Measurements from ENCODE around the gene C1orf35. TPM values are rescaled to one million over a fixed set of nuclear protein-coding genes. Genes with fewer than 3 reads are reported as not detected.
A peak's percentile ranks its signal among the peaks of the same experiment; 100 is the strongest.

Gene C1orf35
- total and polyA plus RNA-seq, 2 of the 8 experiments (the other 6 are each of a cell fraction or from before 2014, with no cell fraction given), result 18.6 to 19.9 TPM

DNA sequence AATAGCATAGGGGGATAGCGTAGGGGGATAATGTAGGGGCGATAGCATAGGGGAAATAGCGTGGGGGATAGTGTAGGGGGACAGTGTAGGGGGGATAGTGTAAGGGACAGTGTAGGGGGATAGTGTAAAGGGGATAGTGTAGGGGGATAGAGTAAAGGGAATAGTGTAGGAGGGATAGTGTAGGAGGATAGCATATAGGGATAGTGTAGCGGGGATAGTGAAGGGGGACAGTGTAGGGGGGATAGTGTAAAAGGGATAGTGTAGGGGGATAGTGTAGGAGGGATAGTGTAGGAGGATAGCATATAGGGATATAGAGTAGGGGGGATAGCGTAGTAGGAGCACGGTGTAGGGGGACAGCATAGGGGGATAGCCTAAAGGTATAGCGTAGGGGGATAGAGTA lies 34.8 kb downstream of the C1orf35 start:
- Histone ChIP-seq H2BK120ac (replicated peaks; ENCODE audit: low read depth, low read length) (no peak overlapping the region), H3K27me3 (replicated peaks in 1 of 4; ENCODE audit: control insufficient read depth in 3 of 4, extremely low read depth in 1 of 4, insufficient read depth in 3 of 4, low read length in 3 of 4) (peaks cover 26 to 86% (median 81%) of the 10 kb centered on the region in 4 experiments), H3K18ac (ENCODE audit: extremely low read depth, low read length) (no peak overlapping the region), H3K36me3 (ENCODE audit: control insufficient read depth in 2 of 4, insufficient read depth in 4 of 4, low read length in 3 of 4) (no peaks in the 10 kb centered on the region), H3K14ac (ENCODE audit: insufficient read length) (no peak overlapping the region), H2BK5ac (ENCODE audit: low read depth, low read length) (no peak overlapping the region), H3K79me1 (ENCODE audit: low read depth, low read length) (no peaks in the 10 kb centered on the region), H2BK12ac (ENCODE audit: low read depth, low read length) (no peak overlapping the region), H3K9me3 (ENCODE audit: insufficient read depth in 2 of 2, low read depth in 1 of 2, low read length in 1 of 2) (no peaks in the 10 kb centered on the region), H4K8ac (ENCODE audit: extremely low read depth, insufficient read depth, low read length) (no peak overlapping the region), H3K79me2 (ENCODE audit: control insufficient read depth in 1 of 2, insufficient read depth in 2 of 2, low read length in 2 of 2) (no peaks in the 10 kb centered on the region), H3K23ac (ENCODE audit: insufficient read length) (no peak overlapping the region), H3K4me3 (ENCODE audit: extremely low read depth in 1 of 4, insufficient read depth in 2 of 4, low read depth in 3 of 4, low read length in 4 of 4) (no peak overlapping the region), H3K4me1 (replicated peaks in 1 of 4; ENCODE audit: control insufficient read depth in 3 of 4, insufficient read depth in 4 of 4, low read length in 3 of 4) (peaks cover 0 to 3% (median 0%) of the 10 kb centered on the region in 4 experiments; a peak in 1 of 7 replicates), H4K20me1 (replicated peaks in 1 of 2; ENCODE audit: control insufficient read depth in 1 of 2, insufficient read depth in 2 of 2, low read length in 2 of 2) (peaks cover 3 to 8% of the 10 kb centered on the region in 2 experiments), H3K27ac (ENCODE audit: low read depth, low read length) (no peak overlapping the region), H3K23me2 (ENCODE audit: low read depth, low read length) (peaks cover 26% of the 10 kb centered on the region; the same call in 1 of the 2 replicates), H3K4me2 (ENCODE audit: insufficient read depth in 1 of 2, low read depth in 2 of 2, low read length in 2 of 2) (no peak overlapping the region), H4K5ac (ENCODE audit: insufficient read length, low read depth, low read length) (no peak overlapping the region), H2BK15ac (ENCODE audit: low read length) (no peak overlapping the region), H2BK20ac (ENCODE audit: low read length) (no peak overlapping the region), H3K4ac (replicated peaks; ENCODE audit: insufficient read length, low read depth, low read length) (no peak overlapping the region), H3K56ac (replicated peaks; ENCODE audit: insufficient read length, low read depth, low read length) (no peak overlapping the region), H4K91ac (replicated peaks; ENCODE audit: insufficient read length, low read length) (no peak overlapping the region), H3K9ac (replicated peaks in 1 of 4; ENCODE audit: extremely low read depth in 1 of 4, low read depth in 3 of 4, low read length in 3 of 4) (no peak overlapping the region), H2AK5ac (ENCODE audit: low read depth, low read length) (no peak overlapping the region), H2AFZ (ENCODE audit: low read length) (no peak overlapping the region)
- ChIA-PET CTCF (ENCODE audit: partially characterized antibody) (no interaction called here), POLR2A (ENCODE audit: partially characterized antibody) (no interaction called here)
- no peak for FAIRE-seq
- WGBS, 2 experiments (ENCODE audit: extremely low coverage in 1 of 2, insufficient coverage in 1 of 2, insufficient read length in 1 of 2, insufficient replicate concordance in 2 of 2, low coverage in 1 of 2, low lambda C conversion rate in 2 of 2, missing lambda C conversion rate in 1 of 2), result 90 to 96% methylated on average over 3 of the region's 7 CpGs
- no peak for TF ChIP-seq CREB1 (IDR thresholded peaks at IDR 0.05)
- peak; percentile 78; the same call in 1 of the 2 replicates for TF ChIP-seq POLR2AphosphoS5 (IDR thresholded peaks at IDR 0.05; ENCODE audit: low read depth, low read length)
- TF ChIP-seq TCF12 (IDR thresholded peaks at IDR 0.05; ENCODE audit: low read depth, low read length), result 0 out of 2 replicates have a peak, but pooled peaks have one; percentile 30
- TF ChIP-seq HDAC6 (IDR thresholded peaks at IDR 0.05; ENCODE audit: low read depth, low read length), result no peak
- TF ChIP-seq ATF2 (IDR thresholded peaks at IDR 0.05; ENCODE audit: low read length), result no peak
- no peak for DNase-seq (ENCODE audit: low read depth in 1 of 2, low spot score in 2 of 2)
